IMR-90 (cell line): Measurements from ENCODE around the gene ASAP2.

ENCODE experiments used
- CTCF ChIP-seq: conservative IDR thresholded peaks from 2 replicates; pipeline ENCODE4 v1.5.1; 2012; ENCODE audit warnings: mild to moderate bottlenecking, low read depth, low read length, improper control_type of control experiment
- MXI1 ChIP-seq: IDR thresholded peaks from 2 replicates; pipeline ENCODE4 v1.6.1; 2012; ENCODE audit warnings: low read depth, mild to moderate bottlenecking, low read length, moderate library complexity, borderline replicate concordance
- POLR2A ChIP-seq: IDR thresholded peaks from 2 replicates; pipeline ENCODE4 v1.6.1; 2012; ENCODE audit warnings: mild to moderate bottlenecking, low read depth, low read length
- RAD21 ChIP-seq: IDR thresholded peaks from 2 replicates; pipeline ENCODE4 v1.6.1; 2012; ENCODE audit warnings: low read length, improper control_type of control experiment
- RCOR1 ChIP-seq: IDR thresholded peaks from 2 replicates; pipeline ENCODE4 v1.6.1; 2012; ENCODE audit warnings: mild to moderate bottlenecking, low read length, improper control_type of control experiment; ENCODE audit not compliant: insufficient replicate concordance

- TF ChIP-seq CTCF (no peak), MXI1 (no peak), POLR2A (no peak), RCOR1 (no peak), RAD21 (no peak)
Measured at GRCh38 chr2:9360701-9361100, 154.1 kb downstream of the ASAP2 start.
